OCI-LY1 (cell line): ENCODE data around the gene POLE.

ENCODE experiments used
- H2AFZ ChIP-seq: fragments of 200-600 bp; sonication (generic), shearing (Covaris generic); 2 replicates; pipeline ENCODE4 v1.6.0; 2014; ENCODE audit warnings: antibody characterized with exemption, mild to moderate bottlenecking, low read length
- H3F3A ChIP-seq: fragments of 200-600 bp; sonication (generic), shearing (Covaris generic); 2 replicates; pipeline ENCODE4 v1.6.0; 2014; ENCODE audit warnings: mild to moderate bottlenecking, antibody characterized with exemption, low read length, moderate library complexity; ENCODE audit not compliant: insufficient read depth
- H3K27ac ChIP-seq: fragments of 200-600 bp; sonication (generic); 2 replicates; pipeline ENCODE4 v1.5.1; 2014; ENCODE audit warnings: low read length, mixed run types, mild to moderate bottlenecking, low read depth; ENCODE audit not compliant: poor library complexity, severe bottlenecking
- H3K27me3 ChIP-seq: fragments of 200-600 bp; sonication (generic); 2 replicates; pipeline ENCODE4 v1.6.0; 2014; ENCODE audit warnings: antibody characterized with exemption, mild to moderate bottlenecking, low read length, moderate library complexity; ENCODE audit not compliant: insufficient read depth
- H3K36me3 ChIP-seq: fragments of 200-600 bp; sonication (generic); 2 replicates; pipeline ENCODE4 v1.6.1; 2014; ENCODE audit warnings: mild to moderate bottlenecking, antibody characterized with exemption, low read length, moderate library complexity, mixed read lengths; ENCODE audit not compliant: insufficient read depth
- H3K4me1 ChIP-seq: fragments of 200-600 bp; sonication (generic); 2 replicates; pipeline ENCODE4 v1.5.1; 2014; ENCODE audit warnings: mild to moderate bottlenecking, low read length, moderate library complexity; ENCODE audit not compliant: insufficient read depth, severe bottlenecking
- H3K4me2 ChIP-seq: fragments of 200-600 bp; sonication (generic), shearing (Covaris generic); 2 replicates; pipeline ENCODE4 v1.6.1; 2014; ENCODE audit warnings: low read length
- H3K4me3 ChIP-seq: fragments of 200-600 bp; sonication (generic); 2 replicates; pipeline ENCODE4 v1.5.1; 2014; ENCODE audit warnings: low read length, low read depth, mild to moderate bottlenecking, mixed read lengths; ENCODE audit not compliant: poor library complexity, severe bottlenecking
- H3K79me2 ChIP-seq: fragments of 200-600 bp; shearing (Covaris generic); 2 replicates; pipeline ENCODE4 v1.6.1; 2016; ENCODE audit warnings: mixed run types, low read length, mixed read lengths; ENCODE audit not compliant: insufficient read depth
- H3K9ac ChIP-seq: fragments of 200-600 bp; sonication (generic), shearing (Covaris generic); 2 replicates; pipeline ENCODE4 v1.6.1; 2014; ENCODE audit warnings: mild to moderate bottlenecking, low read length, mixed read lengths
- H3K9me2 ChIP-seq: fragments of 200-600 bp; sonication (generic), shearing (Covaris generic); 2 replicates; pipeline ENCODE4 v1.6.1; 2014; ENCODE audit warnings: low read depth, mild to moderate bottlenecking, low read length, mixed read lengths
- H3K9me3 ChIP-seq: fragments of 200-600 bp; shearing (Covaris generic); 2 replicates; pipeline ENCODE4 v1.6.1; 2014; ENCODE audit warnings: low read length, mixed read lengths
- H4K20me1 ChIP-seq: fragments of 200-600 bp; sonication (generic), shearing (Covaris generic); 2 replicates; pipeline ENCODE4 v1.6.0; 2016; ENCODE audit warnings: mild to moderate bottlenecking, low read length; ENCODE audit not compliant: insufficient read depth
- CTCF ChIP-seq: fragments of 200-600 bp; sonication (generic), shearing (Covaris generic); IDR thresholded peaks from 2 replicates; pipeline ENCODE4 v1.5.1; 2017; ENCODE audit warnings: mild to moderate bottlenecking, antibody characterized with exemption, low read length, moderate library complexity, mixed read lengths
- EZH2 ChIP-seq: fragments of 200-600 bp; sonication (generic), shearing (Covaris generic); IDR thresholded peaks from 2 replicates; pipeline ENCODE4 v1.8.0; 2017; ENCODE audit warnings: borderline replicate concordance, mixed run types, mild to moderate bottlenecking, antibody characterized with exemption, low read length, moderate library complexity, mixed read lengths

Gene POLE

GRCh38 chr12:132606927-132607326, 80.2 kb downstream of the POLE start:
- no peaks in the 10 kb centered on the region for H3K79me2 ChIP-seq
- H3F3A ChIP-seq, result no peaks in the 10 kb centered on the region
- H3K27me3 ChIP-seq, result peaks cover 14% of the 10 kb centered on the region
- no peak overlapping the region for H3K4me2 ChIP-seq
- TF ChIP-seq CTCF (no peak), EZH2 (no peak)
- no peaks in the 10 kb centered on the region; the same call in 1 of the 2 replicates for H3K36me3 ChIP-seq
- H3K4me1 ChIP-seq, result no peaks in the 10 kb centered on the region
- no peak overlapping the region for H3K4me3 ChIP-seq
- H3K9me3 ChIP-seq, result 0 out of 2 replicates have a peak, but pooled peaks cover 2% of the 10 kb centered on the region
- no peaks in the 10 kb centered on the region for H3K9me2 ChIP-seq
- H3K9ac ChIP-seq, result no peak overlapping the region
- H4K20me1 ChIP-seq, result no peaks in the 10 kb centered on the region
- no peak overlapping the region for H3K27ac ChIP-seq
- no peak overlapping the region for H2AFZ ChIP-seq

- no peaks in the 10 kb centered on the region for H3F3A ChIP-seq
- H3K4me2 ChIP-seq, result no peak overlapping the region
- H3K9me3 ChIP-seq, result no peaks in the 10 kb centered on the region
- no peak overlapping the region for H2AFZ ChIP-seq
- H3K27ac ChIP-seq, result no peak overlapping the region
- no peak overlapping the region for H3K4me3 ChIP-seq
- no peak overlapping the region for H3K9ac ChIP-seq
- H3K36me3 ChIP-seq, result no peaks in the 10 kb centered on the region; the same call in 1 of the 2 replicates
- no peaks in the 10 kb centered on the region for H3K79me2 ChIP-seq
- H3K4me1 ChIP-seq, result no peaks in the 10 kb centered on the region
- TF ChIP-seq EZH2 (no peak), CTCF (no peak)
- peaks cover 10% of the 10 kb centered on the region for H3K27me3 ChIP-seq
- no peaks in the 10 kb centered on the region for H4K20me1 ChIP-seq
- H3K9me2 ChIP-seq, result no peaks in the 10 kb centered on the region
Observed at GRCh38 chr12:132606466-132606865, 80.7 kb downstream of the POLE start.

GRCh38 chr12:132605892-132606291, 81.2 kb downstream of the POLE start:
- H3K27ac ChIP-seq, result no peak overlapping the region
- no peak overlapping the region for H2AFZ ChIP-seq
- H3K36me3 ChIP-seq, result no peaks in the 10 kb centered on the region
- no peak overlapping the region for H3K4me2 ChIP-seq
- no peaks in the 10 kb centered on the region for H3F3A ChIP-seq
- H3K4me3 ChIP-seq, result no peak overlapping the region
- no peaks in the 10 kb centered on the region for H4K20me1 ChIP-seq
- H3K79me2 ChIP-seq, result no peaks in the 10 kb centered on the region
- H3K9ac ChIP-seq, result no peak overlapping the region
- no peaks in the 10 kb centered on the region for H3K9me2 ChIP-seq
- H3K27me3 ChIP-seq, result peaks cover 6% of the 10 kb centered on the region
- H3K4me1 ChIP-seq, result no peaks in the 10 kb centered on the region
- TF ChIP-seq EZH2, result no peak
- no peak for TF ChIP-seq CTCF
- H3K9me3 ChIP-seq, result no peaks in the 10 kb centered on the region
